Brain pericyte (primary cell): ENCODE results near the gene POM121L2.
"Not testable (repeated sequence)": the region's sequence is repeated elsewhere in the genome, so short reads cannot be mapped to it uniquely, and the experiment has no call there.

Source experiments
- DNase-seq: peaks from one replicate; pipeline ENCODE4 v3.0.0-alpha.2; 2012; ENCODE audit warnings: low read depth, low spot score

The POM121L2 gene

DNA sequence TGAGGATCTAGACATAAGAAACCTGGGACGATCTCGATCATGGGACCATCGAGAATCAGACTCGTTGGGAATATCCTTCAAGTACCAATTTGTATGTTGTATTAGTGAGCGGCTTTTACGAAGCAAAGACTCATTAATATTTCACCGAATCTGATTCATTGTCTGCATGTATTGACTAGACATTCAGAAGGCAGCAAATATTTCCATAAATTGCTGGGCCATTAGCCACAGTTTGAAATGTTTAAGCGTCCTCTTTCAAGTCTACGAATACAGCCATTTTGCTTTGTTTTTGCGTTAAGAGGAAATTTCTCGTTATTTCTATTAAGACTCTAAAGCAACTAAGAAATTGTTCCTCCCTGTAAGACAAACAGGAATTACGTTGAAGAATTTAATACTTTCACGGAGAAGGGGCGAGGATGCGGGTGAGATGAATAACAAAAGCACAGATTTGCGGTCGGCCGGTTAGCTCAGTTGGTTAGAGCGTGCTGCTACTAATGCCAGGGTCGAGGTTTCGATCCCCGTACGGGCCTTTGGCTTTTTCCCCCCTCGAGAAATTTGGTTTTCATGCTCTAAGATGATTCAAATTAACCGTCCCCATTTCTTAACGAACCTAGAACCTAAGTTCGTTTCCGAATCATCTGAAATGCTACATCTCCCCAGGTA lies 18.5 kb downstream of the POM121L2 start:
- DNase-seq: no peak

- DNase-seq: no peak
These were observed 21.2 kb downstream of the POM121L2 start for GRCh38 chr6:27290850-27291208.

DNA sequence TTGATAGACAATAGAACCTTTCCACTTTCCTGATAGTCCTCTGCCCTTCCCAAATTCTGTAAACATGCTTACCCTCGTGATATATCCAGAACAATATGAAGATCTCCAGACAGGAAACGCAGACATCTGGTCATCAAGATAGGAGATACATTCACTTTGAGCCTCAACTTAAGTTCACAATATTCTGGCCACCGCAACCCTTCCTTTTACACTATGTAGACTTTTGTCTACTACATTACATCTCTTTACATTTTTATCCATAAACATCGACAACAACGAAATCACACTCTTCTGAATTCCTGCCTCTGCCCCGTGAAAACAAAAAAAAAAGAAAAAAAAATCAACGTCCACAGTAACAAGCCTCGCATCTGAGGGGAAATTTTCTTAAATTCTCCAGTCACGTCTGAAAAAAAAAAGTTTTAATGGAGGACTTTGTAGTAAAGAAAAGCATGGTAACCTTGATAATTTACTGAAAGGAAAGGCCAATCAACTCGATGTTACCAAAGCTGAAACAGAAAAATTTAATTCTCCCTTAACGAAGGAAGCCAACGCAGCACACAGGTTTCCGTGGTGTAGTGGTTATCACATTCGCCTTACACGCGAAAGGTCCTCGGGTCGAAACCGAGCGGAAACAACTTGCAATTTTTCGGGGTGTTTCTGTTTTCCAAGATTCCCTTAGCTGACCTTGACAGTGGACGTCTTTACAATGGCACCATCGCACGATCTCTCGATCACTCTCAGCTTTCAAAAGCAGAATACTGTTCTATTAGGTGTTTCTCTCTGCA lies 21.8 kb downstream of the POM121L2 start:
- DNase-seq: no peak

GRCh38 chr6:27288136-27289044 lies 23.7 kb downstream of the POM121L2 start:
- DNase-seq: no peak

DNA sequence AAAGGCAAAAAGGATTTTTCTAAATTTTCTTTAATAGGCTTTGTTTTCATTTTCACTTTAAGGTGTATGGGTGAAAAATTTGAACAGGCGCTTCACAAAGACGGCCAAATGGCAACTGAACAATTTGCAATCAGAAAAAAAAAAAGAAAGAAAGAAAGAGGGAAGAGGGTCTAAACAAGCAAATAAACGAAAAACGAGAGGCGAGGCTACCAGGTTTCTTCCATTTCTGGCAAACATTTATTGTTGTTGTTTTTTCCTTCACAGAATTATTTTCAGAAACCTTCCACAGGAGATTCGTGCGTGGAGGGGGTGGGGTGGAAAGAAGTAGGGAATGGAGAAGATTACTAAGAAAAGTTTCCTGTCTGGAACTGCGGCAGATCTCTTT lies 24.3 kb downstream of the POM121L2 start:
- DNase-seq: no peak

- no peak for DNase-seq
These were observed 25.9 kb downstream of the POM121L2 start for GRCh38 chr6:27286141-27286540.

- no peak for DNase-seq
These were observed 28.8 kb downstream of the POM121L2 start for GRCh38 chr6:27283279-27283678.

DNA sequence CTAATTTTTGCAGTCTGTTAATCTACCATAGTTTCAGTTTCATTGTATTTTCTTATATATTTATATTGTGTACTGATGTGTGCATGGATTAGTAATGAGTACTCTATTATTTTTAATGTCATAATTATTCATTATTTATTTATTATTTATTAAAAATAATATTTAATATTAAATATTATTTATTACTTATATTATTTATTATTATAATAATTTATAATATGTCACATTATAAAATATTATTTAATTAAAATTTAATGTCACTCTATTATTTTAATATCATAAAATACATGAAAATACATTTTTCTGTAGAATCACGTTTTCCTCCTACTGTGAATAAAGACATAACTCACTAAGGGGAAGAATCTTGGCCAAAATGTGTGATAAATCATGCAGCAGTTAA lies 30.5 kb downstream of the POM121L2 start:
- DNase-seq: no peak

DNA sequence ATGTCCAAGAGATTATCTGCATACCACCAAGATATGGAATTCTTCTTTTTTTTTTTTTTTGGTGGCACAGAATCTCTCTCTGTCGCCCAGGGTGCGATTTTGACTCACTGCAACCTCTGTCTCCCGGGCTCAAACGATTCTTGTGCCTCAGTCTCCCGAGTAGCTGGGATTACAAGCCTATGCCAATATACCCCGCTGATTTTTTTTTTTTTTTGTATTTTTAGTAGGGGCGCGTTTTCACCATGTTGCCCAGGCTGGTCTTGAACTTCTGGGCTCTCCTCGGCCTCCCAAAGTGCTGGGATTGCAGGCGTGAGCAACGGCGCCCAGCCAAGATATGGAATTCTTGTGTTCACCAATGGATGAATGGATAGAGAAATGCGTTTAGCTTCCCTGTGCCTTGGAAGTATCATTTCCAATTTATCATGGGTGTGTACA lies 31.0 kb downstream of the POM121L2 start:
- DNase-seq: no peak

DNA sequence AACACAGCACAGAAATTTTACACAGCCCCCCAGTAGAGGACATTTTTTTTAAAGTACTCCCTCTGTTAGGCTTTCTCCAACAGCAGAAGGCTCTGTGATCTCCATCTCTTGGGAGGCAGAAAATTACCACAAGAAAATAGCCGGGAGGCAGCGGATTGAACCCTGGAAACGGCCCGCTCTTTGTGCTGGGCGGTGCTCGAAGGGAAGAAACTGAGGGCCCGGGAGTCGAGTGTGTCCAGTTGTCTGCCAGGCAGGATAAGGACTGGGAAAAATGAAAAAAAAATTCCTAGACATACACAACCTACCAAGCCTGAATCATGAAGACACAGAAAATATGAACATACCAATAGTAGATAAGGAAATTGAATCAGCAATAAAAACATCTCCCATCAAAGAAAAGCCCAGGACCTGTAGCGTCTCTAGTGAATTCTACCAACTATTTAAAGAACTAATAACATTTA lies 31.5 kb downstream of the POM121L2 start:
- DNase-seq: no peak

- no peak for DNase-seq
These were observed 32.0 kb downstream of the POM121L2 start for GRCh38 chr6:27280064-27280539.

DNA sequence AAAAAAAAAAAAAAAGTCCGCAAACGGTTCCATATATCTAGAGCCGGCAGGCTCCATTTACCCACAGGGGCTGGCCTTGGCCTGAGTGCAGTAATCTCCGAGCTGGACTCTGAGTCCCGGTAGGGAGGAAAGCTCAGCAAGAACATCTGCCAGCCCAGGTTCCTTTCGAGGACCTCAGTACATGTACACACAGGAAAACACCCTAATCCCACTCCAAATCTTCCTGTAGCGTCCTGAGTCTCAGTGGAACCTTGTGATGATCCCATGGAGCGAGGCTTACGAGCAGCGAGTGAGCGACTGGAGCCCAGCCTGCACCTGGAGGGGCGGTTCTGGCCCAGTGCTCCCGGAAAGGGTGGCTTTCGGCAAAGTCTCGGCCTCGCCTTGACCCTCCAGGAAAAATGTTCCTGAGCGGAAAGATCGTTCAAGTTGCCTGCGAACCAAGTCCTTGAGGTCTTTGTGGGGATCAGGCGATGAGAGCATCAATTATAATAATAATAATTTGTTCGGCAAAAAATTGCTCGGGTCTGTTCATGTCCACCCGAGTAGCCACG lies 32.5 kb downstream of the POM121L2 start:
- DNase-seq: no peak

DNA sequence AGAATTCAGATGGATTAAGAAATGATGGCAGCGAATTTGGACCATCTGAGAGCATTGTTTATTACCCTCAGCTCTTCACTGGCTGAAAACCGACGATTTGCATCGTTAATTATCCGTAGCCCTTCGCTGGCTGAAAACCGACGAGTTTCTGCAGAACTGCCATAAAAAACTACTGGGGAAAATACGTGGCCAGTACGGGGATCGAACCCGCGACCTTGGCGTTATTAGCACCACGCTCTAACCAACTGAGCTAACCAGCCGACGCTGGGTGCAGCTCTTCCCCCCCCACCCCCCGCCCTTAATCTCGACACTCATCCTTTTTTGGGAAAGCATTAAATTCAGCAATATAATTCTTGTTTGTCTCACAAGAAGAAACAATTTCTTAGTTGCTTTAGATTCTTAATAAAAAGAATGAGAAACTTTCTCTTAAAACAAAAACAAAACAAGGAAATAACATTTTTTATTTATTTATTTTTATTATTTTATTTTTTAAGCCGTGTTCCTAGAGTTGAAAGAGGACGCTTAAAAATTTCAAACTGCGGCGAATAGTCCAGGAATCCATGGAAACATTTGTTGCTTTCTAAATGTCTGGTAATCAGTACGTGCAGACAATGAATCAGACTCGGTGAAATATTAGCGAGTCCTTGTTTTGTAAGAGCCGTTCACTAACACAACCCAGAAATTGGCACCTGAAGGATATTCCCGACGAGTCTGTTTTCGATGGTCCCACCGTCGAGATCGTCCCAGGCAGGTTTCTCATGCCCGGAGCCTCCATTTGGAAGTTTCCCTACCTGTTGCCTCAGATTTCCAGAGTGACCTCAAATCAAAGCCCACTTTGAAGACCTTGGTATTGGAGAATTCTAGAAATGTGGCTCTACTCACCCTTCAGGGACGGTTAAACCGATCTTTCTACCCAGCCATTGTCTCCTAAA lies 36.8 kb downstream of the POM121L2 start:
- no peak for DNase-seq

DNA sequence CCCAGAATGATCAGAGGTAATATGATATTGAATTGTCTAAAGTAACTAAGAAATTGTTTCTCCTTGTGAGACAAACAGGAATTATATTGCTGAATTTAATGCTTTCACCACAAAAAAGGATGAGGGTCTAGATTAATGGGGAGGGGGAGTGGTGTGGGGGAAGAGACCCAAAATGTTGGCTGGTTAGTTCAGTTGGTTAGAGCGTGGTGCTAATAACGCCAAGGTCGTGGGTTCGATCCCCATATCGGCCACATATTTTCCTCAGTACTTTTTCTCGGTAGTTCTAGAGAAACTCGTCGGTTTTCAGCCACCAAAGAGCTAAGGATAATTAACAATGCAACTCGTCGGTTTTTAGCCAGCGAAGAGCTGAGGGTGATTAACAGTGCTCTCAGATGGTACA lies 38.3 kb downstream of the POM121L2 start:
- DNase-seq: no peak

DNA sequence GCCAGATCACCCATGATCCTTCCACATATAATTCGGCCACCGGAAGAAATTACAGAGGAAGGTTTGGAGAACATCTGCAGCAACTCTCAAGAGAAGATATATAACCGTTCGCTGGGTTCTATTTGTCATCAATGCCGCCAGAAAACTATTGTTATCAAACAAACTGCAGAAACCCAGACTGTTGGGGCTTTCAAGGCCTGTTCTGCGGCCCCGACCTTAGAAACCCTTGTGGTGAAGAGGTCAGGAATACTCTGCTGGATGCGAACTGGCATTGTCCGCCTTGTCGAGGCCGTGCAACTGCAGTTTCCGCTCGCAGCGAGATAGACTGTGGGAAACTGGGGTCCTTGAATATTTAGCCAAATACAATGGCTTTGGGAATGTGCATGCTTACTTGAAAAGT lies 43.3 kb downstream of the POM121L2 start:
- DNase-seq: no peak

DNA sequence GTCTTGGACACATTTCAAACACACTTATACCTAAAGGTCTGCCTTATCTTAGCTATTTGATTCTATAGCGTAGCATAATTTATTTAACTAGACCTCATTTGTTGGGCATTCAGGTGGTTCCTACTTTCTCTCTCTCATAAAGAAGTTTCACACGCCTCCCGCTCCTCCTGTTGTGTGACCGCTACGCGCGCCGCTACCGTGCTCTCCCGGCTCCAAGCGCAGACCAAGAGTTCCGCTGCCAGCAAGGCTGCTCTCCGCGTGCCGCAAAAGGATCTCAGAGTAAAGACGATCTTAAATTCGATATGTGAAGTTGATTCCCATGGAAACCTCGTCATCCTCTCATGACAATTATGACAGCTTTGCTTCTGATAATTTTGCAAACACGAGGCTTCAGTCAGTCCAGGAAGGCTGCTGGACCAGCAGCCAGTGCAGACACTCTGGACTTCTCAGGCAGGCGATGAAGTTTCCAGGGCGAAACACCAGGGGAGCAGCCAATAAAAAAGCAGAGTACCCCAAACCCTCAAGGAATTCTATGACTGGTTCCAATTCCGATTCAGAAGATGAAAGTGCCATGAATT lies 44.1 kb downstream of the POM121L2 start:
- DNase-seq: no peak

GRCh38 chr6:27267003-27267402 lies 45.1 kb downstream of the POM121L2 start:
- DNase-seq: not testable (repeated sequence)

DNA sequence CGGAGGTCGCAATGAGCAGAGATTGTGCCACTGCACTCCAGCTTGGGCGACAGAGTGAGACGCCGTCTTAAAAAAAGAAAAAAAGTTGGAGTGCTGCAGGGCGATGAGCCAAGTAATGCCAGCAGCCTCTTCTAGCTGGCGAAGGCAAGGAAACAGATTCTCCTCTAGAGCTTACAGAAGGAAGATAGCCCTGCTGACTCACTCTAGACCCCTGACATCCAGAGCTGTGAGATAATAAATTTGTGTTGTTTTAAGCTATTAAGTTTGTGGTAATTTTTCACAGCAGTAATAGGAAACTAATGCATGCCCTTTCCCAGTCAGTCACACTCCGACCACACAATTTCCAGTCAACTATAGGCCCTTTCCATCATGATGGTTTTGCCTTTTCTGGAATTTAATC lies 48.2 kb downstream of the POM121L2 start:
- DNase-seq: no peak

- DNase-seq: no peak
These were observed 51.2 kb downstream of the POM121L2 start for GRCh38 chr6:27260836-27261375.

GRCh38 chr6:27260369-27260768 lies 51.7 kb downstream of the POM121L2 start:
- no peak for DNase-seq
